Chondrocyte (in vitro differentiated cells): ENCODE data around the gene RRP15. TPM values are rescaled to one million over a fixed set of nuclear protein-coding genes. Genes with fewer than 3 reads are reported as not detected.
A peak's percentile ranks its signal among the peaks of the same experiment; 100 is the strongest.

Experiments used
- DNase-seq: peaks from one replicate; pipeline ENCODE4 v3.0.0; 2021; ENCODE audit warnings: mixed read lengths, low spot score
- H3K27ac Mint-ChIP-seq: one replicate; pipeline ENCODE4 v1.8.0; 2021; ENCODE audit warnings: mild to moderate bottlenecking, moderate library complexity, mixed read lengths; ENCODE audit not compliant: unreplicated experiment
- H3K27me3 Mint-ChIP-seq: 2 replicates; pipeline ENCODE4 v1.8.0; 2021; ENCODE audit warnings: low read depth, mixed read lengths
- H3K36me3 Mint-ChIP-seq: 2 replicates; pipeline ENCODE4 v1.8.0; 2021; ENCODE audit warnings: low read depth, mixed read lengths
- H3K4me1 Mint-ChIP-seq: 2 replicates; pipeline ENCODE4 v1.8.0; 2021; ENCODE audit warnings: low read depth, mild to moderate bottlenecking, mixed read lengths
- H3K4me3 Mint-ChIP-seq: one replicate; pipeline ENCODE4 v1.8.0; 2021; ENCODE audit warnings: mild to moderate bottlenecking, moderate library complexity, mixed read lengths; ENCODE audit not compliant: unreplicated experiment
- H3K9me3 Mint-ChIP-seq: 2 replicates; pipeline ENCODE4 v1.8.0; 2021; ENCODE audit warnings: low read depth, mixed read lengths
- total RNA-seq: library from RNA; stranded (reverse); gene quantifications from 3 replicates; pipeline ENCODE4 v1.2.1, GENCODE V29; 2021
- TF ChIP-seq, protein P1 (sequence below): fragments of 200-600 bp; sonication (generic); IDR thresholded peaks from 2 replicates; pipeline ENCODE4 v1.5.0; 2021; ENCODE audit warnings: antibody characterized with exemption, mild to moderate bottlenecking, moderate library complexity

RRP15 gene
- total RNA-seq, 1 donor from 2014 or later: 16.9 TPM

DNA sequence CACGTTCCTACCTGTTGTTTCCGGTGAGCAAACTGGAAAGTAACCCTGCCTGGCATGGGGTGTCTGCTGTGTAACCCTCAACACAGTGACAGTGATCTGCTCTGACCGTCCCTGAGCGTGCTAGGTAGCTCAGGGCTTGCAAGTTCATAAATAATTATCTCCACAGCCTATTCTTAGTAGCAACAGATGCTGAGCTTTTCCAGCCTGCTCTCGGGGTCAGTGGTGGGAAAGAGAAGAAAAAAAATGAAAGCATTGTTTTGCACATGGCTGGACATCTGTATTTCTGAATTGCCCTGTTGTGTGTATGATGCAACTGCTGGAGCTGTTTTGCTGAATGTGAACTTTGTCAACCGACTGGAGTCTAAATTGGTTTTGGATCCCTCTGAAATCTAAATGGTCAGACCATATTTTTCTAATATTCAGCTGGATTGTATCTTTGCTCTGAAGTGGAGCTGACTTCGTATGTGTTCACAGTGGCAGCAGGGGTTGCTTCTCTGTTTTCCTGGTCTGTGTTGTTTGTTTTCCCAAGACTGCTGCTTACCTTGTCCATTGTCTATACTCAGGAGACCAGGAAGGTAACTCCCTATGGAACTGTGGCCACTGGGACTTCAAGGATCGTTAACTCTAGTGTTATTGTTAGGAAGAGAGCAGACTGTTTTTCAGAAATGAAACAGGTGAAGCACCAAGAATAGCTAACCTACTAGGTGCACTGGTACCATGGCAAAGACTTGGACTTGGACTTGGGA is 87.0 kb downstream of the RRP15 start:
- peaks cover 88% of the 10 kb centered on the region for H3K4me1 Mint-ChIP-seq
- H3K36me3 Mint-ChIP-seq: peaks cover 14% of the 10 kb centered on the region
- no peak for DNase-seq
- H3K4me3 Mint-ChIP-seq: peak overlapping the region; percentile 14
- no peaks in the 10 kb centered on the region for H3K9me3 Mint-ChIP-seq
- TF ChIP-seq, protein P1, sequence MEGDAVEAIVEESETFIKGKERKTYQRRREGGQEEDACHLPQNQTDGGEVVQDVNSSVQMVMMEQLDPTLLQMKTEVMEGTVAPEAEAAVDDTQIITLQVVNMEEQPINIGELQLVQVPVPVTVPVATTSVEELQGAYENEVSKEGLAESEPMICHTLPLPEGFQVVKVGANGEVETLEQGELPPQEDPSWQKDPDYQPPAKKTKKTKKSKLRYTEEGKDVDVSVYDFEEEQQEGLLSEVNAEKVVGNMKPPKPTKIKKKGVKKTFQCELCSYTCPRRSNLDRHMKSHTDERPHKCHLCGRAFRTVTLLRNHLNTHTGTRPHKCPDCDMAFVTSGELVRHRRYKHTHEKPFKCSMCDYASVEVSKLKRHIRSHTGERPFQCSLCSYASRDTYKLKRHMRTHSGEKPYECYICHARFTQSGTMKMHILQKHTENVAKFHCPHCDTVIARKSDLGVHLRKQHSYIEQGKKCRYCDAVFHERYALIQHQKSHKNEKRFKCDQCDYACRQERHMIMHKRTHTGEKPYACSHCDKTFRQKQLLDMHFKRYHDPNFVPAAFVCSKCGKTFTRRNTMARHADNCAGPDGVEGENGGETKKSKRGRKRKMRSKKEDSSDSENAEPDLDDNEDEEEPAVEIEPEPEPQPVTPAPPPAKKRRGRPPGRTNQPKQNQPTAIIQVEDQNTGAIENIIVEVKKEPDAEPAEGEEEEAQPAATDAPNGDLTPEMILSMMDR: no peak
- peak overlapping the region; percentile 84 for H3K27ac Mint-ChIP-seq
- no peaks in the 10 kb centered on the region for H3K27me3 Mint-ChIP-seq

DNA sequence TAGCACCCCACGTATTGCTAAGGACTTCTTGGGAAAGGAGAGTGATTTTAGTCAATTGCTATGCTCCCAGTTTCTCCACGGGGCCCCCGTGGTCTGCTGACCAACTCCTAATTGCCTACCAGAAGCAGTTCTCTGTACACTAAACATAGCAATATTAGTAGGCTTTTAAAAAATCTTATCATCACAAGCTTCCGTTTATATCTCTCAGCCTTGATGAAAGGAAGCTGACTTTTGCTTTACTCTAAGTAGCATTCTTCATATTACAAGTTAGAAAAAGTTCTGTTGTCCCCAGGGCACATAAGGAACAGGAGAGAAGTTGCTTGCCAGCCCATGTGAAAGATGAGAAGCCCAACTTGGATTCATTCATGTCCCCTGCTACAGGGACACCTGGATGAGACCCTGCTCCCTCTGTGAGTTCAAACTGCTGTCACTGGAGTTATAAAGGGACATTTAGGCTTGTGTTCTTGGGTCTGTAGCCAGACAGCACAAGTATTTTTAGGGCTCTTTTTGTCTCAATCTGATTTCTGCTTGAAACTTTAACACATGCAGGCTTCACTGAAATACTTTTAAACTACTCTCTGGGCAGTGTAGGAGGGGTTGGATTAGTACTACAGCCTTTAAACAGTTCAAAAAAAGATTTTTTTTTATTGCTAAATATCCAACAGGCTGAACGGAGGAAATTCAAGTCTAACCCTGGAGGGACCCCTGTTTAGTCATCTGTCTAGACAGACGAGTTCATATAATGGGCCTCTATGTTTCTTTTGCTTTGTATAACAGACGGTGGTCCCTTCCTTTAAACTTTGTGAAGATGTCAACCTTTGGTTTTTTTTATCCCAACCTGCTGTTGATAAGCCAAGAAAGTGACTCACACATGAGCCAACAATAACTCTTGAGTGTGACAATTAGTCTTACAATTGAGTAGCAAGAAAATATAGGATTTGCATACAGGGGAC is 89.6 kb downstream of the RRP15 start:
- H3K4me1 Mint-ChIP-seq: peaks cover 89% of the 10 kb centered on the region
- H3K27me3 Mint-ChIP-seq: no peaks in the 10 kb centered on the region
- peaks cover 7% of the 10 kb centered on the region for H3K36me3 Mint-ChIP-seq
- DNase-seq: no peak
- TF ChIP-seq, protein P1: no peak
- no peaks in the 10 kb centered on the region for H3K9me3 Mint-ChIP-seq
- H3K27ac Mint-ChIP-seq: peak overlapping the region; percentile 93
- peak overlapping the region; percentile 44 for H3K4me3 Mint-ChIP-seq

DNA sequence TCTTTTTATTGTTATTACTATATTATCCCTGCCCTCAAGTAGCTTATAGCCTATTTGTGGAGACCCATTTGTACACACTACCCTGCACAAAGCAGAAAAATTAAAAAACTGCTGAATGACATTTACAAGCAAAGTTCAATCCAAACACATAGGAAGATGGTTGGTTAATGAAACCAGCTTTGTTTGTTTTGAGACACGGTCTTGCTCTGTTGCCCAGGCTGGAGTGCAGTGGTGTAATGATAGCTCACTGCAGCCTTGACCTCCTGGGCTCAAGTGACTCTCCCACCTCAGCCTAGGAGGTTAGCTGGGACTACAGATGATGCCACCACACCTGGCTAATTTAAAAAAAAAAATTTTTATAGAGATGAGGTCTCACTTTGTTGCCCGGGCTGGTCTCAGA is 91.6 kb downstream of the RRP15 start:
- Mint-ChIP-seq H3K36me3 (no peaks in the 10 kb centered on the region), H3K9me3 (no peaks in the 10 kb centered on the region), H3K4me1 (peaks cover 91% of the 10 kb centered on the region), H3K27ac (peak overlapping the region; percentile 84), H3K27me3 (no peaks in the 10 kb centered on the region), H3K4me3 (peak overlapping the region; percentile 12)
- TF ChIP-seq, protein P1: no peak
- no peak for DNase-seq

DNA sequence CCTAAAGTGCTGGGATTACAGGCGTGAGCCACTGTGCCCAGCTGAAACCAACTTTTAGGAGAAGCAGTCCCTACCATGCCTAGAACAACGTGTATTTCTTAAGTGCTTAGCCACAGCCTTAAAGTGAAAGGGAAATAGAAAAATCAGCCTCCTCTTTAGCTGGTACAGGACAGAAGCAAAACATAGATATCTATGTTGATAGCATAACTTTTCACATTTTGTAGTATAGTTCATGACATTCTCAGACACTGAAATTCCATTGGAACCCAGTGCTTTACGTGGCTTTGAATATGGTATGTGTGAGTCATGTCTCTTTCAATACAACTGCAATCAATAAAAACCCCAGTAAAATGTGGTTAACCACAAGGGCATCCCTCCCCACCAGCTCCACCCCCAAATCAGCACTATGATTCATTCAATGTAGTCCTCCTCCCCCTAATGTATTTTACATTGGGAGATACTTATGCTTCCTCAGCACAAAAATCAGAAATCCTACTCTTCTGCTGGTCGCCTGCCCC is 92.1 kb downstream of the RRP15 start:
- DNase-seq: no peak
- Mint-ChIP-seq H3K9me3 (no peaks in the 10 kb centered on the region), H3K27ac (peak overlapping the region; percentile 84), H3K4me3 (peak overlapping the region; percentile 12), H3K4me1 (peaks cover 91% of the 10 kb centered on the region), H3K27me3 (no peaks in the 10 kb centered on the region), H3K36me3 (no peaks in the 10 kb centered on the region)
- TF ChIP-seq, protein P1: no peak
